ENCODE measurements around the gene GAB2.

The GAB2 gene

GRCh38 chr11:78261828-78262227 is 155.8 kb downstream of the GAB2 start:
- Histone ChIP-seq H3K4me3 (ENCODE audit: low read depth in 1 of 2, low read length in 2 of 2) (no peak overlapping the region), H3K4me2 (ENCODE audit: insufficient read depth, low read length) (no peak overlapping the region), H3K36me3 (ENCODE audit: insufficient read depth, low read length) (peaks cover 46% of the 10 kb centered on the region), H4K20me1 (ENCODE audit: insufficient read depth, low read length) (peaks cover 12% of the 10 kb centered on the region; the same call in 1 of the 2 replicates), H3K27me3 (ENCODE audit: insufficient read depth, low read length, poor library complexity) (no peaks in the 10 kb centered on the region), H3K9me3 (ENCODE audit: insufficient read depth, low read length, severe bottlenecking) (no peaks in the 10 kb centered on the region), H3K9ac (ENCODE audit: low read depth, low read length) (no peak overlapping the region), H3K4me1 (ENCODE audit: insufficient read depth, low read length) (peaks cover 4% of the 10 kb centered on the region), H2AFZ (ENCODE audit: low read depth, low read length) (no peak overlapping the region), H3K27ac (ENCODE audit: low read length) (0 out of 2 replicates have a peak overlapping the region, but pooled peaks have one; percentile 33), H3K79me2 (ENCODE audit: insufficient read depth, low read length) (peaks cover 100% of the 10 kb centered on the region)
- ATAC-seq (ENCODE audit: insufficient read depth, low read depth) (no peak), DNase-seq (no peak)
- no peak for TF ChIP-seq CTCF (IDR thresholded peaks at IDR 0.05; ENCODE audit: borderline replicate concordance, extremely low read depth, low read length, poor library complexity, severe bottlenecking)
- no peak for TF ChIP-seq EZH2 (IDR thresholded peaks at IDR 0.05; ENCODE audit: borderline replicate concordance, low read depth, low read length, severe bottlenecking)

DNA sequence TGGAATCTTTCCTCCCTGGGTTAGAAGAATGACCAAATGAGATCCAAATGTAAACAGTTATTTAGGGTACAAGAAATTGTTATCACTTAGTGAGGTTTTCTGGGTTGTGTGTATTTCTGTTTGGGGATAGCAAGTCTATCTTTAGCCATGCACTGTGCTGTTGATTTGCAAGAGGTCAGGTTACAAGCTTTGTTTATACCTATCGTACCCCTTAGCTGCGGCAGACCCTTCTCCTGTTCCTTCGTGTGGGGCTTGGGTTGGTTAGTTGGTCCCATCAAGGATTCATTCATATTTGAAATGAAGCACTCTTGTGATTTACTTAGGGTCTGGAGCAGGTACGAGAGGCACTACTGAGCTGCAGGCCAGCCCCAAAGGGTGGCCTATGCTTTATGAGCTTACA is 156.3 kb downstream of the GAB2 start:
- Histone ChIP-seq H3K79me2 (ENCODE audit: insufficient read depth, low read length) (peaks cover 100% of the 10 kb centered on the region), H2AFZ (ENCODE audit: low read depth, low read length) (no peak overlapping the region), H3K27ac (ENCODE audit: low read length) (peak overlapping the region; percentile 29; the same call in 1 of the 2 replicates), H3K4me2 (ENCODE audit: insufficient read depth, low read length) (no peak overlapping the region), H3K9ac (ENCODE audit: low read depth, low read length) (no peak overlapping the region), H3K4me1 (ENCODE audit: insufficient read depth, low read length) (no peaks in the 10 kb centered on the region), H3K9me3 (ENCODE audit: insufficient read depth, low read length, severe bottlenecking) (no peaks in the 10 kb centered on the region), H3K36me3 (ENCODE audit: insufficient read depth, low read length) (peaks cover 42% of the 10 kb centered on the region), H4K20me1 (ENCODE audit: insufficient read depth, low read length) (peaks cover 9% of the 10 kb centered on the region; the same call in 1 of the 2 replicates), H3K27me3 (ENCODE audit: insufficient read depth, low read length, poor library complexity) (no peaks in the 10 kb centered on the region), H3K4me3 (ENCODE audit: low read depth in 1 of 2, low read length in 2 of 2) (no peak overlapping the region)
- no peak for DNase-seq
- no peak for ATAC-seq (ENCODE audit: insufficient read depth, low read depth)
- no peak for TF ChIP-seq EZH2 (IDR thresholded peaks at IDR 0.05; ENCODE audit: borderline replicate concordance, low read depth, low read length, severe bottlenecking)
- no peak for TF ChIP-seq CTCF (IDR thresholded peaks at IDR 0.05; ENCODE audit: borderline replicate concordance, extremely low read depth, low read length, poor library complexity, severe bottlenecking)

DNA sequence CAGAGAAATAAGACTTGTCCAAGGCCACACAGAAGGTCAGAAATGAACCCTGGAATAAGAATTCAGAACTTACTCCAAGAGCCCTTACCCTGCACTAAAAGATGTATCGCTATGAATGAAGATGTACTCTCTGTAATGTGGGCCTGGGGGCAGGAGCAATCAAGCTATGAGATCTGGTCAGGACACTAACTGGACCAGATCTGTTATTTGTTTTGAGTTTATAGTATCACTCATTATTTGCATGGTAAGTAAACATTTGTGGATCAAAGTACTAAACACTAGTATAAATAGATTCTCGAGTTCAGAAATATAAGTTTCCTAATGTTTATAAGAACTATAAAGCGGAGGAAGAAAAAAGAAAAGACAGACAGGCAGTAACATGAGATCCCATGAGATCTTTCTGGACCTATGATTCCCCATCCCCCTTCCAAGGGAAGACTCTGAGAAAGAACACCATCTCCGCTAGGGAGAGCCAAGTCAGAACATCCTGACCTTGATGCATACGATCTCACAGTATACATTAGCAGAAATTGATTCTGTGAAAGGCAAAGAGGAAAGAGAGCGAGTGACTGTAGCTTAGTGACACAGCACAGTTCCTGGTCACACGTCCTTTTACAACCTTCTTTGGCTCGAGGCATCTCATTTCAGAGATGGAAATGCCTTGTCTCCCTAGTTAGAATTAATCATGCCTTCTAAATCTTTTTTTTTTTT is 157.7 kb downstream of the GAB2 start:
- H4K20me1 ChIP-seq (ENCODE audit: insufficient read depth, low read length) = peaks cover 11% of the 10 kb centered on the region; the same call in 1 of the 2 replicates
- no peak for ATAC-seq (ENCODE audit: insufficient read depth, low read depth)

More for the DNA sequence above, 157.7 kb downstream of the GAB2 start:
- Histone ChIP-seq H3K36me3 (ENCODE audit: insufficient read depth, low read length) (peaks cover 43% of the 10 kb centered on the region), H3K9me3 (ENCODE audit: insufficient read depth, low read length, severe bottlenecking) (no peaks in the 10 kb centered on the region), H3K27me3 (ENCODE audit: insufficient read depth, low read length, poor library complexity) (no peaks in the 10 kb centered on the region), H3K4me2 (ENCODE audit: insufficient read depth, low read length) (no peak overlapping the region), H2AFZ (ENCODE audit: low read depth, low read length) (no peak overlapping the region), H3K27ac (ENCODE audit: low read length) (no peak overlapping the region), H3K4me3 (ENCODE audit: low read depth in 1 of 2, low read length in 2 of 2) (no peak overlapping the region), H3K4me1 (ENCODE audit: insufficient read depth, low read length) (no peaks in the 10 kb centered on the region), H3K79me2 (ENCODE audit: insufficient read depth, low read length) (peaks cover 100% of the 10 kb centered on the region), H3K9ac (ENCODE audit: low read depth, low read length) (no peak overlapping the region)
- DNase-seq = no peak
- TF ChIP-seq CTCF (IDR thresholded peaks at IDR 0.05; ENCODE audit: borderline replicate concordance, extremely low read depth, low read length, poor library complexity, severe bottlenecking) (no peak), EZH2 (IDR thresholded peaks at IDR 0.05; ENCODE audit: borderline replicate concordance, low read depth, low read length, severe bottlenecking) (no peak)

Data from DND-41 (cell line).